HG02885 (cell line): ENCODE measurements around the gene GTF2F2.

ENCODE experiments used
- ATAC-seq: cut with Tn5 transposase; IDR thresholded peaks from one replicate; pipeline ENCODE4 v1.9.1; 2021; ENCODE audit warnings: mild to moderate bottlenecking; ENCODE audit not compliant: unreplicated experiment, poor library complexity

GTF2F2 gene

GRCh38 chr13:45119991-45120864, at the start of gene GTF2F2:
Gene GTF2F2, plus strand, starts transcription at chr13:45120510. Its CDS starts 146 bp downstream, at chr13:45120656.
- peak; percentile 83 for ATAC-seq

GRCh38 chr13:45073809-45074208, 46.5 kb upstream of the GTF2F2 start:
- no peak for ATAC-seq

- no peak for ATAC-seq
These were observed 45.6 kb upstream of the GTF2F2 start for GRCh38 chr13:45074721-45075120.

- no peak for ATAC-seq
These were observed 42.3 kb upstream of the GTF2F2 start for GRCh38 chr13:45078003-45078402.

- ATAC-seq: no peak
These were observed 37.3 kb upstream of the GTF2F2 start for GRCh38 chr13:45082964-45083363.

- ATAC-seq: no peak
These were observed 35.8 kb upstream of the GTF2F2 start for GRCh38 chr13:45084515-45084914.

- ATAC-seq: no peak
These were observed 33.8 kb upstream of the GTF2F2 start for GRCh38 chr13:45086484-45086883.

GRCh38 chr13:45092663-45093062, 27.6 kb upstream of the GTF2F2 start:
- ATAC-seq: no peak

- ATAC-seq: no peak
These were observed 19.6 kb upstream of the GTF2F2 start for GRCh38 chr13:45100573-45101262.

GRCh38 chr13:45101327-45102018, 18.8 kb upstream of the GTF2F2 start:
- no peak for ATAC-seq

- ATAC-seq: no peak
These were observed 18.2 kb upstream of the GTF2F2 start for GRCh38 chr13:45102136-45102507.

GRCh38 chr13:45103449-45103848, 16.9 kb upstream of the GTF2F2 start:
- no peak for ATAC-seq

GRCh38 chr13:45104261-45104660, 16.0 kb upstream of the GTF2F2 start:
- no peak for ATAC-seq

- ATAC-seq: no peak
These were observed 14.4 kb upstream of the GTF2F2 start for GRCh38 chr13:45105895-45106294.

- ATAC-seq: no peak
These were observed 12.8 kb upstream of the GTF2F2 start for GRCh38 chr13:45107539-45107938.

- ATAC-seq: peak; percentile 72
These were observed 11.6 kb upstream of the GTF2F2 start for GRCh38 chr13:45108716-45109101.

- ATAC-seq: peak; percentile 79
These were observed 11.1 kb upstream of the GTF2F2 start for GRCh38 chr13:45109102-45109720.

GRCh38 chr13:45113233-45114224, 6.8 kb upstream of the GTF2F2 start:
- ATAC-seq: no peak

- peak; percentile 45 for ATAC-seq
These were observed 780 bp upstream of the GTF2F2 start for GRCh38 chr13:45119469-45119990.
